H7 (cell line): Measurements from ENCODE around the gene CACNA1D. TPM values are rescaled to one million over a fixed set of nuclear protein-coding genes. Genes with fewer than 3 reads are reported as not detected.

Source experiments
- DNase-seq: peaks from one replicate; pipeline ENCODE4 v3.0.0; 2012
- H3K27me3 ChIP-seq: 2 replicates; pipeline ENCODE4 v1.6.0; 2011; ENCODE audit warnings: mild to moderate bottlenecking, low read length; ENCODE audit not compliant: control insufficient read depth, insufficient read depth
- H3K36me3 ChIP-seq: replicated peaks from 2 replicates; pipeline ENCODE4 v1.5.1; 2011; ENCODE audit warnings: low read length; ENCODE audit not compliant: control insufficient read depth, insufficient read depth
- H3K4me3 ChIP-seq: 2 replicates; pipeline ENCODE4 v1.5.1; 2011; ENCODE audit warnings: low read depth, mild to moderate bottlenecking, control low read depth, low read length, moderate library complexity; ENCODE audit not compliant: insufficient read depth
- total RNA-seq: library from RNA; depleted of rRNA; stranded (reverse); fragments of >200 nt; shearing (Covaris generic); gene quantifications from 2 replicates; pipeline ENCODE4 v1.2.3, GENCODE V29; 2014

The CACNA1D gene
- total RNA-seq, 1 experiment from 2014 or later, result 1.0 TPM

DNA sequence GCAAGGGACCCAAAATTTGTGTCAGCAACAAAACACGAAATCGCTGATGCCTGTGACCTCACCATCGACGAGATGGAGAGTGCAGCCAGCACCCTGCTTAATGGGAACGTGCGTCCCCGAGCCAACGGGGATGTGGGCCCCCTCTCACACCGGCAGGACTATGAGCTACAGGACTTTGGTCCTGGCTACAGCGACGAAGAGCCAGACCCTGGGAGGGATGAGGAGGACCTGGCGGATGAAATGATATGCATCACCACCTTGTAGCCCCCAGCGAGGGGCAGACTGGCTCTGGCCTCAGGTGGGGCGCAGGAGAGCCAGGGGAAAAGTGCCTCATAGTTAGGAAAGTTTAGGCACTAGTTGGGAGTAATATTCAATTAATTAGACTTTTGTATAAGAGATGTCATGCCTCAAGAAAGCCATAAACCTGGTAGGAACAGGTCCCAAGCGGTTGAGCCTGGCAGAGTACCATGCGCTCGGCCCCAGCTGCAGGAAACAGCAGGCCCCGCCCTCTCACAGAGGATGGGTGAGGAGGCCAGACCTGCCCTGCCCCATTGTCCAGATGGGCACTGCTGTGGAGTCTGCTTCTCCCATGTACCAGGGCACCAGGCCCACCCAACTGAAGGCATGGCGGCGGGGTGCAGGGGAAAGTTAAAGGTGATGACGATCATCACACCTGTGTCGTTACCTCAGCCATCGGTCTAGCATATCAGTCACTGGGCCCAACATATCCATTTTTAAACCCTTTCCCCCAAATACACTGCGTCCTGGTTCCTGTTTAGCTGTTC lies 316.9 kb downstream of the CACNA1D start:
- DNase-seq, result no peak
- H3K27me3 ChIP-seq, result no peaks in the 10 kb centered on the region
- H3K36me3 ChIP-seq, result no peaks in the 10 kb centered on the region; the same call in 1 of the 2 replicates
- no peak overlapping the region for H3K4me3 ChIP-seq

- peak; percentile 83 for DNase-seq
- Histone ChIP-seq H3K36me3 (no peaks in the 10 kb centered on the region; the same call in 1 of the 2 replicates), H3K4me3 (no peak overlapping the region), H3K27me3 (no peaks in the 10 kb centered on the region)
These were observed 318.0 kb downstream of the CACNA1D start for GRCh38 chr3:53812434-53812833.

DNA sequence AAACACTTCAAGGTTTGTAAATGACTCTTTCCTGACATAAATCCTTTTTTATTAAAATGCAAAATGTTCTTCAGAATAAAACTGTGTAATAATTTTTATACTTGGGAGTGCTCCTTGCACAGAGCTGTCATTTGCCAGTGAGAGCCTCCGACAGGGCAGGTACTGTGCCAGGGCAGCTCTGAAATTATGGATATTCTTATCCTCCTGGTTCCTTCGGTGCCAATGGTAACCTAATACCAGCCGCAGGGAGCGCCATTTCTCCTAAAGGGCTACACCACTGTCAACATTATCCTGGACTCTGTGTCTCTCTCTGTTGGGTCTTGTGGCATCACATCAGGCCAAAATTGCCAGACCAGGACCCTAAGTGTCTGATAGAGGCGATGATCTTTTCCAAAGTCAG lies 318.8 kb downstream of the CACNA1D start:
- H3K4me3 ChIP-seq, result no peak overlapping the region
- no peaks in the 10 kb centered on the region for H3K27me3 ChIP-seq
- DNase-seq, result no peak
- no peaks in the 10 kb centered on the region; the same call in 1 of the 2 replicates for H3K36me3 ChIP-seq

GRCh38 chr3:53813876-53814275 lies 319.5 kb downstream of the CACNA1D start:
- no peak for DNase-seq
- no peaks in the 10 kb centered on the region for H3K27me3 ChIP-seq
- H3K36me3 ChIP-seq, result peaks cover 2% of the 10 kb centered on the region; the same call in 1 of the 2 replicates
- H3K4me3 ChIP-seq, result no peak overlapping the region

- H3K27me3 ChIP-seq, result no peaks in the 10 kb centered on the region
- no peak overlapping the region for H3K4me3 ChIP-seq
- peaks cover 6% of the 10 kb centered on the region; the same call in 1 of the 2 replicates for H3K36me3 ChIP-seq
- no peak for DNase-seq
These were observed 320.7 kb downstream of the CACNA1D start for GRCh38 chr3:53815067-53815466.

DNA sequence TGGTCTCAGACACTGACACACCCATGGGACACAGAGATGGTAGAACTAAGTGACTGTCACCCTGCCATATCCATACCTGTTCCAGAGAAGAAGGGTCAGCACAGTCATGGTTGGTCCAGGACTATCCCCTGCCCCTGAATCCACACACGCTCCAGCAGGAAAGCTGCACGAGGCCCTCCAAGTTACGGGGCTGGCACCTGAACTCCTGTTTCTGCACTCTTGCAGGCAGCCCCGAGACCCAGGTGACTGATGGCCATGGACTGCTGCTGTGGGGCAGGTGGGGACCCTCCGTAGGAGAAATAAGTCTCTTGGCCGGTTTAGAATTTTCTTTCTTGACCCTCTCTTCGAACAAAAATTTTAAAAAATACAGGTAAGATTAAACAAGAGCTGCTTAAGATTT lies 321.2 kb downstream of the CACNA1D start:
- Histone ChIP-seq H3K36me3 (peaks cover 7% of the 10 kb centered on the region; the same call in 1 of the 2 replicates), H3K4me3 (no peak overlapping the region)
- no peak for DNase-seq

DNA sequence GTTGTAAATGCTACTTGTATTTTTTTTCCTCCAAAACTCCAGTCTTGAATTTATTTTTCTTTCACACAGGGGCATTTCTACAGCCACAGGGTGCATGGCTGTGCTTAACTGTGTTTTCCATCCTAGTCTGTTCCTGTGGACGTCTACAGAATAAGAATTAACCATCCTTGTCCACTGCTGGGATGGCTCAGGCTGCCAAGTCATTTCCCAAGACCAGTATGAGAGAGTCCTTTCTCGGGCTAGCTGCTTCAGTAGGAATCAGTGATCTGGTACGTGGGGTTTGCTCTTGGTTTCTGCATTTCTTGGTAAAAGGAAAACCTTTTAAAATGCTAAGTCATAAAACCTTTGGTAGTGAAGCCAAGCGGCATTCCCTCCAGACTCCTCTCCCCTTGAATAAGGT lies 322.0 kb downstream of the CACNA1D start:
- DNase-seq, result no peak
- Histone ChIP-seq H3K4me3 (no peak overlapping the region), H3K36me3 (peaks cover 7% of the 10 kb centered on the region), H3K27me3 (no peaks in the 10 kb centered on the region)

More for the DNA sequence above, 321.2 kb downstream of the CACNA1D start:
- H3K27me3 ChIP-seq, result no peaks in the 10 kb centered on the region

GRCh38 chr3:53817211-53817610 lies 322.8 kb downstream of the CACNA1D start:
- no peak for DNase-seq
- Histone ChIP-seq H3K27me3 (no peaks in the 10 kb centered on the region), H3K36me3 (peaks cover 7% of the 10 kb centered on the region), H3K4me3 (no peak overlapping the region)

DNA sequence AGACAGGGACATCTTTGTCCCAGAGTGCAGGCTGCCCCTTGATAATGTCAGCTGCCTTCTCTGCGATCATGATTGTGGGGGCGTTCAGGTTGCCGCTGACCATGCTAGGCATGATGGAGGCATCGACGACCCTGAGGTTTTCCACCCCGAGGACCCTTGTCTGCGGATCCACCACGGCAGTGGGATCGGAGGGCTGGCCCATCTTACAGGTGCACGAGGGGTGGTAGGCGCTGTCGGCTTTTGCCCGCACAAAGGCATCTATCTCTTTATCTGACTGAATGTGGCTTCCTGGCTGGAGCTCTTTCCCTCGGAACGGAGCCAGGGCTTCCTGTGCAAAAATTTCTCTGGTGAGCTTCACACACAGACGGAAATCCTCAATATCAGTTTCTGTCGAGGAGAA lies 323.4 kb downstream of the CACNA1D start:
- H3K4me3 ChIP-seq, result no peak overlapping the region
- no peak for DNase-seq
- H3K27me3 ChIP-seq, result no peaks in the 10 kb centered on the region
- peaks cover 7% of the 10 kb centered on the region for H3K36me3 ChIP-seq

DNA sequence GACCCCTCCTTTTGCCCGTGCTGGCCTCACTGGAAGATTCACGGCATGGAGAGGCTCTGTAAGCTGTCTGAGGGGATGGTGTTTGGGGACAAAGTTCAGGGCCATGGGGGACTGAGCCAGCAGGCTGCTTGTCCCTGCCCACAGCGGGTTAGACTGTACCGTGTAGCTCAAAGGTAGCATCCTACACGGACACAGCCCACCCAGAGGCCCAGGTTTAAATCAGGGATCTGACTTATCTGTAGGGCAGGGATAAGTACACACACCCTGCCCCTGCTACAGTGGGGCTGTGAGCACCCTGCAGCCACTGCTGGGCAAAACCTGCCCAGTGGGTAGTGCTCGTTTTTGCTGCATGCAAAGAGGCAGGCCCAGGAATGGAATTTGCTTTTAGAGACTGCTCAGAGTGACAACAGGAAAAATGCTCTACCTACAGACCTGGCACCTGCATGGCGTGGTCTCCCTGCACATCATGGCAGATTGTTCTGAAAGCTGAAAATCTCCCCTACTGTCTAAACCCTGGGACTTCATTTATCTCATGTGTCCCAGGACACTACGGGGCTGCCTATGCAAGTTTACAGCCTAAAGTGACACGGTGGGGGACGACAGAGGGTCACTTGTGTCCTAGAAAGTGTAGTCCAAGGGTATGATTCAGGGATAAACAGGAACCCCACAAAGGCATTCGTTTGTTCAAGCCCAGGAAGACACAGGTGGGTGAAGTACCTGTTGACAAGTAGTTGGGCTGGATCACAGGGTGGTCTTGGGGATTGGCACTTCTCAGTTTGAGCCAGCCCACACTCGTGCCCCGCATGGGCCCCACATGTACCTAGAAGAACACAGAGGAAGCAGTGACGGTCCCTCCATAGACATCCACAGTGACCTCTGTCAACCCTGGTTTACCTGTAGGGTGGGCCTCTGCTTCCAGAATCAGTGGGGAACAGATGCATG lies 324.1 kb downstream of the CACNA1D start:
- no peak for DNase-seq
- H3K4me3 ChIP-seq, result no peak overlapping the region

DNA sequence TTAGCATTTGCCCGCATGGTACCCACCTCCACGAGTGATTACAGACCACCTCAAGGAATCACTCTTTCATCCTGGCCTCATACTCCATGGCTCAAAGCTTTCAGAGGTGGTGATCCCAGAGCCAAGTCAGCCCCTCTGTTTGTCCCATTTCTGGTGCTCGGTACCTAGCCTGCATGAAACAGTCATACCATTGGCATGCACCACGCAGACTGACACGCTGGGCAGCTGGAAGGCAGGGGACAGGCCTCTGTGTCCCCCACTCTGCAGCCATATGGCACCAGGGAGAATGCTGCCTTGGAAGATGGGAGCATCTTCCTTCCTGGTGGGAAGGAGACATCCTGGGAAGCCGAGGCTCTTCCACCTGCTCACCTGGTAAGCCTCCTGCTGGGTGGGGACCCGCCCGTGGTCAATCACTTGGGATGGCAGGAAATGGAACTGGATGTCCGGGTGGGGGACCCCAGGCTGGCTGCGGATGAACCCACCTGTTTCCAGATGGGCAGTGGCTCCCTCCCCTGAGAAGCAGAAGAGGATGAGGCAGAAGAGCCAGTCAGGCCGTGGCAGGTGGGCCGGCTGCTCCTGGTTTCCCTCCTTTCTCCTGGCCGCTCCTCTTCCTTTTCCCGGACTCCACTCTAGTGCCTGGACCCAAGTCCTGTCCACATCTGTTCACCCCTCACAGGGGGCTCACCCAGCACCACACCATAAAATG lies 324.9 kb downstream of the CACNA1D start:
- no peak for DNase-seq
- no peaks in the 10 kb centered on the region for H3K27me3 ChIP-seq
- H3K36me3 ChIP-seq, result peaks cover 7% of the 10 kb centered on the region
- H3K4me3 ChIP-seq, result no peak overlapping the region

More for the DNA sequence above, 324.1 kb downstream of the CACNA1D start:
- H3K36me3 ChIP-seq, result peaks cover 7% of the 10 kb centered on the region
- H3K27me3 ChIP-seq, result no peaks in the 10 kb centered on the region

GRCh38 chr3:53820084-53820483 lies 325.7 kb downstream of the CACNA1D start:
- Histone ChIP-seq H3K4me3 (no peak overlapping the region), H3K27me3 (no peaks in the 10 kb centered on the region), H3K36me3 (peaks cover 7% of the 10 kb centered on the region)
- DNase-seq, result no peak

GRCh38 chr3:53820756-53821580 lies 326.6 kb downstream of the CACNA1D start:
- Histone ChIP-seq H3K4me3 (no peak overlapping the region), H3K27me3 (no peaks in the 10 kb centered on the region), H3K36me3 (peaks cover 7% of the 10 kb centered on the region)
- no peak for DNase-seq
